Activated CD4-positive, alpha-beta T cell treated with anti-CD3 and anti-CD28 coated beads for 36 hours (primary cell): Measurements from ENCODE around the gene DNAH17. TPM values are rescaled to one million over a fixed set of nuclear protein-coding genes. Genes with fewer than 3 reads are reported as not detected.

Experiments
- ATAC-seq: fragments of 200-7000 bp; cut with Tn5 transposase; one replicate; pipeline ENCODE4 v1.10.0; 2021; ENCODE audit warnings: mild to moderate bottlenecking, moderate library complexity
- CTCF ChIA-PET: fragments of 350-600 bp; sonication (Branson Sonifier 250); formaldehyde crosslinking; loops from one replicate; lab custom pipeline; 2021; ENCODE audit warnings: antibody characterized with exemption; lab: Charles Lee
- POLR2A ChIA-PET: fragments of 350-600 bp; sonication (Branson Sonifier 250); formaldehyde crosslinking; loops from one replicate; lab custom pipeline; 2021; ENCODE audit warnings: antibody characterized with exemption, inconsistent platforms; lab: Charles Lee
- DNase-seq: peaks from one replicate; pipeline ENCODE4 v3.0.0-alpha.2; 2020
- H3K27ac Mint-ChIP-seq: one replicate; pipeline ENCODE4 v1.8.0; 2021; ENCODE audit warnings: mixed read lengths
- H3K27me3 Mint-ChIP-seq: one replicate; pipeline ENCODE4 v1.8.0; 2021; ENCODE audit warnings: mixed read lengths
- H3K36me3 Mint-ChIP-seq: one replicate; pipeline ENCODE4 v1.8.0; 2021; ENCODE audit warnings: low read depth, mixed read lengths
- H3K4me1 Mint-ChIP-seq: one replicate; pipeline ENCODE4 v1.8.0; 2021; ENCODE audit warnings: mixed read lengths
- H3K4me3 Mint-ChIP-seq: one replicate; pipeline ENCODE4 v1.8.0; 2021; ENCODE audit warnings: mild to moderate bottlenecking, moderate library complexity, mixed read lengths
- H3K9me3 Mint-ChIP-seq: one replicate; pipeline ENCODE4 v1.8.0; 2021; ENCODE audit warnings: low read depth, mixed read lengths
- intact Hi-C, 2 experiments: fragments of 100-400 bp; cut with DNase I in 1 of 2; cut with micrococcal nuclease in 1 of 2; formaldehyde crosslinking; loops; one replicate each; pipeline versions ENCODE4 v1.14.2 to v1.15.1; 2022 to 2024; cut with DNase I, micrococcal nuclease
- total RNA-seq, 2 experiments: library from RNA; stranded (reverse); gene quantifications; one replicate each; pipeline ENCODE4 v1.2.3, GENCODE V29; 2021

Gene DNAH17
- total RNA-seq, 2 experiments from 2014 or later: 0.12 to 0.14 TPM

DNA sequence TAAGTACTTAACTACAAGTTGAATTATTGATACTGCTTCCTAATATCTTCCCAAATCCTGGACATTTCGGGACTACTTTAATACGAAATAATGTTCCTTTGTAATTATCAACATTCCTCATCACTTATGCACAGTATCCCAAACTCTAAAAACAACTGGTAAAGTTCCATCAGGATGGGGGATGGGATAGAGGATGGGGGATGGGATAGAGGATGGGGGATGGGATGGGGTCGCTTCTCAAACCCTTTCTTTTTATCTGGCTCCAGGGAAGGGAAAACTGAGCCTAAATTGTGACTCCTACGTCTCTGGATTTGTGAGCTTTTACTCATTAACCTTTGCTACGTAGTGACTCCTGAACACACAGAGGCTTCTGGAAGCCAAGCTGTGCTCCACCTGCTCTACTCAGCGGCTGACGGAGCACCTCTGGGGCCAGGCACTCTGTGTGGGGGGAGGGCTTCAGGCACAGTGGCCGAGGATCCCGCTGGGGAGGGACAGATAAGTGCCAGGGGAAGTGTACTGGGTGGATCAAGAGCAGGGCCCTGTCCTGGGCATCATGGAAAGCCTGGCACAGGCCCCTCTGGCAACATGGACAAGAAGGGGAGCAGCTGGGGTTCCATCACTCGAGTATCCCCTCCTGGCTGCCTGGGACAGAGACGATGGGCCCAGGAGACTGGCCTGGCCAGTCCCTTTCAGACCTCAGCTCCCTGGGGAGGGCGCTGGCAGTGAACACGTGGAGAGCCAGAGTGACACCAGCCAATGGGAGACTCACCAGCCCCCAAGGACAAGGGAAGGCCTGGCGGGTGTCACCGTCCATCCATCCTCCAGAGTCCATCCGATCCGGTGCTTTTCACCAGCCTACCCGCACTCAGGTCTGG lies 142.5 kb downstream of the DNAH17 start:
- Mint-ChIP-seq H3K27me3 (no peaks in the 10 kb centered on the region), H3K36me3 (no peaks in the 10 kb centered on the region), H3K4me3 (no peak overlapping the region), H3K4me1 (peaks cover 5% of the 10 kb centered on the region), H3K9me3 (no peaks in the 10 kb centered on the region), H3K27ac (no peak overlapping the region)
- no peak for DNase-seq
- POLR2A ChIA-PET: no interaction called here
- ATAC-seq: no peak
- CTCF ChIA-PET: no interaction called here
- intact Hi-C loops: no loop called here

DNA sequence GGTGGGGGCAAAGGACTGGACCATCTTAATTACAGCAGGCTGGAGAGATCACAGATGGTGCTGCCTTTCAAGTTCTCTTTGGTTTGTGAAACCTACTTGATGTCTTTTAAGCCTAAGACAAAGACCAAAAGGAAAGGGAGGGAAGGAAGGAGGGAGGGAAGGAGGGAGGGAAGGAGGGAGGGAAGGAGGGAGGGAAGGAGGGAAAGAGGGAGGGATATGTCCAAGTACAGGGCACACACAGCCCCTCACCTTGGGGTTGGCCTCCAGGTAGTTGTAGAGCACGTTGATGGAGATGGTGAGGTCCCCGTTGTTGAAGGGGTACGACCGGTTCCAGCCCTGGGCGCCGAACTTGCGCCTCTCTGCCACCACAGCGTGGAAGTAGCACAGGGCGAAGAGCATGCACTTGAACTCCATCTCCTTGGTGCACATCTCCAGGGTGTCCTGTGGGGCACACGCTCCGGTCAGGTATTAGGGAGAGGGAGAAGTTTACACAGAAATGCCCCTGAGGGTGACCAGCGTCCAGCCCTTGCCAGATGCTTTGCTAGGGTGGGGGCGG lies 143.3 kb downstream of the DNAH17 start:
- ATAC-seq: no peak
- Mint-ChIP-seq H3K9me3 (no peaks in the 10 kb centered on the region), H3K27ac (no peak overlapping the region), H3K27me3 (no peaks in the 10 kb centered on the region), H3K4me3 (no peak overlapping the region), H3K36me3 (peaks cover 4% of the 10 kb centered on the region), H3K4me1 (peaks cover 5% of the 10 kb centered on the region)
- POLR2A ChIA-PET: no interaction called here
- intact Hi-C loops: no loop called here
- CTCF ChIA-PET: no interaction called here
- no peak for DNase-seq

DNA sequence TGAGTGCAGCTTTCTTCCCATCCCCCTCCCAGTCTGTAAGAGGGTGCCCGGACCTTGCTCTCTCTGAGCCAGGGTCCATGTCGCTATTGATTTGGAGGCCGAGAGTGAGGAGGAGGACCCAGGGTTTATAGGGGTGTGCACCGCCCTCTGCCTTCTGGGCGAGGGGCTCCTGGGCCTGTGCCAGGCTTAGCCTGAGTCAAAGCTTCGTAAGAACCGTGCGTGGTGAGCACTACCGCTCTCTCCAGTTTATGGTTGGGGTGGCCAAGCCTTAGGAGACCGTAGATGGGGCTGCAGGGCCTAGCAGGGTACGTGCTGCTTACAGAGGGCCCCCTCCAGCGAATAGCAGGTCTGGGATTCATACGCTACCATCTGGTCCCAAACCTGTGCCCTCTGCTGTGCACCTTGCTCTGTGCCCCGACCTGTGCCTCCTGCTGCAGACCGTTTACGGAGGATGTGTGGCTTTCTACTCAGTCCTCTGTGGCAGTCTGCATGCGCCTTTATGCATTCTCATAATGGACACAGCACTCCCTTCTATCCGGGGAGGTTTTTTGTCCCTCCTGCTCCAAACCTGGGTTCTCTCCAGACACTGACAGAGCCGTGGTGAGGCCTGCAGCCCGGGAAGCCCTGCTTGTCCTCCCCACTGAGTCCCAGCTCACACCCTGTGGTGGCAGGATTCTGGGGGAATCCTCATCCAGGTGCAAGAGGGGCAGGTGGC lies 144.0 kb downstream of the DNAH17 start:
- Mint-ChIP-seq H3K4me1 (peaks cover 5% of the 10 kb centered on the region), H3K36me3 (peaks cover 5% of the 10 kb centered on the region), H3K4me3 (no peak overlapping the region), H3K27ac (no peak overlapping the region), H3K9me3 (no peaks in the 10 kb centered on the region), H3K27me3 (no peaks in the 10 kb centered on the region)
- POLR2A ChIA-PET: no interaction called here
- ATAC-seq: no peak
- DNase-seq: no peak
- intact Hi-C loops: no loop called here
- CTCF ChIA-PET: no interaction called here

DNA sequence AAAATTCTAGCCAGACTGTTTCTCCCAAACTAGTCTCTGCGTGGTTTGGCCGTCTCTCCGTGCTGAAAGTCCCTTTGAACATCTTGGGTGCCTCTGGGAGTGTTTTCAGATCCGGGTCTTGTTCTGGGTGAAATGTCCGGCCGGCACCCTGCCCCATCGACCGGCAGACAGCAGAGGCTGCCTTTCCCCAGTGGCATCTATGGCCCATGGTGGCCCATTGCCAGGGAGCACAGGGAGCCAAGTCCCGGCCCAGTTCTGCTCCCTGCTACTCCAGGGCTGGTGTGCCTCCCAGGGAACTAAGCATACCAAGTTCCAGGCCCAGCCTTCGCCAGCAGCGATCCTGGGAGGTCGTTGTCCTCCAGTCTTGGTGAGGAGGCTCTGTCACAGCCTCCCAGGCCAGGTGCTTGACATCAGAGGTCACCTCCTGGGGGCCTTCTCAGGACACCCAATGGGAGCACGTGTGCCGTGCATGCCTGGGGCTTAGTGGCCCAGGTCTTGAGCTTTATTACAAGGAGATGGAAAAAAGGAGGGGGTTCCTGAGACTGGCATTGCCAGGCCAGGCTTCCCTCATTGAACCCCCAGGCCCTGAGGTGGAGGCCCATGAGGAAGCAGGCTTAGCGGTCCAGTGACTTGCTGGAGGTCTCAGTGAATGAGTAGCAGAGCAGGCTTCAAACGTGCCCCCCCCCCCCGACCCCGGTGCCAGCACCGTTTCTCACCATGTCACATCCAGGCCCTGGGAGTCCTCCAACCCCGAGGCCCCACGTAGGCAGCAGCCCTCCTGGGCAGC lies 144.8 kb downstream of the DNAH17 start:
- CTCF ChIA-PET: interaction anchor here (0.6 kb wide), 2 partner anchors 10 to 11 kb away, joined by 3 to 4 read pairs; no protein-coding TSS in a partner anchor

DNA sequence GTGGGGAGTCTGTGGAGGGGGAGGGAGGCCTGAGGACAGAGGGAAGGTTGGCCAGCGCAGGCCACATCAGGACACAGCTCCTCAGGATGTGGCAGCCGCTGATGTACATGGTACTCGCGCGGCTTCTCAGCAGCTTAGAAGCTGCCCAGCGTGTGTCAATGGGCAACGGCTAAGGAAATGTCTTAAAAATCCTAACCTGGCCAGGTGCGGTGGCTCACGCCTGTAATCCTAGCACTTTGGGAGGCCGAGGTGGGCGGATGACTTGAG lies 145.6 kb downstream of the DNAH17 start:
- no peaks in the 10 kb centered on the region for H3K9me3 Mint-ChIP-seq
- peaks cover 5% of the 10 kb centered on the region for H3K4me1 Mint-ChIP-seq
- CTCF ChIA-PET: interaction anchor here (0.6 kb wide), 2 partner anchors 10 kb away, joined by 3 to 4 read pairs; no protein-coding TSS in a partner anchor
- DNase-seq (no peak), ATAC-seq (no peak)
- H3K27me3 Mint-ChIP-seq: no peaks in the 10 kb centered on the region
- POLR2A ChIA-PET: no interaction called here
- intact Hi-C loops: no loop called here
- H3K4me3 Mint-ChIP-seq: no peak overlapping the region
- H3K27ac Mint-ChIP-seq: no peak overlapping the region
- H3K36me3 Mint-ChIP-seq: peaks cover 11% of the 10 kb centered on the region

More for the DNA sequence above, 144.8 kb downstream of the DNAH17 start:
- ATAC-seq: no peak
- intact Hi-C loops: no loop called here
- no peak overlapping the region for H3K27ac Mint-ChIP-seq
- H3K9me3 Mint-ChIP-seq: no peaks in the 10 kb centered on the region
- H3K27me3 Mint-ChIP-seq: no peaks in the 10 kb centered on the region
- H3K4me3 Mint-ChIP-seq: no peak overlapping the region
- DNase-seq: no peak
- H3K4me1 Mint-ChIP-seq: peaks cover 5% of the 10 kb centered on the region
- peaks cover 5% of the 10 kb centered on the region for H3K36me3 Mint-ChIP-seq
- POLR2A ChIA-PET: no interaction called here

DNA sequence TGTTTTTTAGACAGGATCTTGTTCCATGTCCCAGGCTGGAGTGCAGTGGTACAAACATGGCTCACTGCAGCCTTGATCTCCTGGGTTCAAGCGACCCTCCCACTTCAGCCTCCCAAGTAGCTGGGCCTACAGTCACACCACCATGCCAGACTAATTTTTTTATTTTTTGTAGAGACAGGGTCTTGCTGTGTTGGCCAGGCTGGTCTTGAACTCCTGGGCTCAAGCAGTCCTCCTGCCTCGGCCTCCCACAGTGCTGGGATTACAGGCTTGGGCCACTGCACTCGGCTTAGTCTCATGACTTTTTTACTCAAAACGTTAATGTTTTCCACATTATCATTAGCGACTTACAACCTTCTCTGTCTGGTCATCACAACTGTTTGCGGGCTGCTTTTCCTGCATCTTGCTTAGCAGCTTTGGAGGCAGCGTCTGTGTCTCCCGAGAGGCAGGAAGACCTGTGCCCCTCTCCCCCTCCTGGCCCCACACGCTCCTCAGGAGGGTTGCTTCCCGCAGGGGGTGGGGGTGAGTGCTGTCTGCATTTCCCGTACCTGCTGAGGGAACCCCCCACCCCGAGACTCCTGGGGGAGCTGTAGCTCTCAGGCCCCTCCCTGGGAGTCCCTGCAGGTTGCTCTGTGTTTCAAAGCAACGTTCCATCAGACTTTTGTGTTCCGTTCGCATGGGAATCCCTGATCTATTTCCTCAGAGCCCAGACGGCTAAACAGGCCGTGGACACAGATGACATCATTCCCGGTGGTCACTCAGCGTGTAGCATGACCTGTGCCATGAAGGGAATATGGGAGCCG lies 146.1 kb downstream of the DNAH17 start:
- intact Hi-C loops: no loop called here
- ChIA-PET CTCF (interaction anchor here (0.6 kb wide), 1 partner anchor 11 kb away, joined by 4 read pairs; no protein-coding TSS in a partner anchor), POLR2A (no interaction called here)
- H3K4me3 Mint-ChIP-seq: no peak overlapping the region
- no peak overlapping the region for H3K27ac Mint-ChIP-seq
- ATAC-seq (no peak), DNase-seq (no peak)
- peaks cover 5% of the 10 kb centered on the region for H3K4me1 Mint-ChIP-seq
- H3K9me3 Mint-ChIP-seq: no peaks in the 10 kb centered on the region
- no peaks in the 10 kb centered on the region for H3K27me3 Mint-ChIP-seq
- H3K36me3 Mint-ChIP-seq: peaks cover 11% of the 10 kb centered on the region

DNA sequence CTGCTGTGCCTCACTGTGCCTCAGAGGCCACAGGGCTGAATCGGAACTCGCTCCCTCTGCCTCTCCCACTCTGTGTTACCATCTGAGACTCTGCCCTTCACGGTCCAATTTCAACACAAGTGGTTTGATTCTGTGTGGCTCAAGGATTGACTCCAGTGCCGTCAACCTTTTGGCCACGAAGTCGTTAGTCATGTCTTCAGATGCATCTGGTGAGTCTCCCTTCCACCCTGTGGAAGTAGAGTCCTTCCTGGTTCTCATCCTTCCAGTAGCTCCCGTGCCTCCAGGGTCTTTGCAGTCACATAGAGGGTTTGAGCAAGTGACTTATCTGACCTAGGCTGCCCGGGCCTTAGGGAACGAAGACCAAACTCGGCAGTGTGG lies 147.6 kb downstream of the DNAH17 start:
- peaks cover 5% of the 10 kb centered on the region for H3K4me1 Mint-ChIP-seq
- POLR2A ChIA-PET: no interaction called here
- peaks cover 17% of the 10 kb centered on the region for H3K36me3 Mint-ChIP-seq

DNA sequence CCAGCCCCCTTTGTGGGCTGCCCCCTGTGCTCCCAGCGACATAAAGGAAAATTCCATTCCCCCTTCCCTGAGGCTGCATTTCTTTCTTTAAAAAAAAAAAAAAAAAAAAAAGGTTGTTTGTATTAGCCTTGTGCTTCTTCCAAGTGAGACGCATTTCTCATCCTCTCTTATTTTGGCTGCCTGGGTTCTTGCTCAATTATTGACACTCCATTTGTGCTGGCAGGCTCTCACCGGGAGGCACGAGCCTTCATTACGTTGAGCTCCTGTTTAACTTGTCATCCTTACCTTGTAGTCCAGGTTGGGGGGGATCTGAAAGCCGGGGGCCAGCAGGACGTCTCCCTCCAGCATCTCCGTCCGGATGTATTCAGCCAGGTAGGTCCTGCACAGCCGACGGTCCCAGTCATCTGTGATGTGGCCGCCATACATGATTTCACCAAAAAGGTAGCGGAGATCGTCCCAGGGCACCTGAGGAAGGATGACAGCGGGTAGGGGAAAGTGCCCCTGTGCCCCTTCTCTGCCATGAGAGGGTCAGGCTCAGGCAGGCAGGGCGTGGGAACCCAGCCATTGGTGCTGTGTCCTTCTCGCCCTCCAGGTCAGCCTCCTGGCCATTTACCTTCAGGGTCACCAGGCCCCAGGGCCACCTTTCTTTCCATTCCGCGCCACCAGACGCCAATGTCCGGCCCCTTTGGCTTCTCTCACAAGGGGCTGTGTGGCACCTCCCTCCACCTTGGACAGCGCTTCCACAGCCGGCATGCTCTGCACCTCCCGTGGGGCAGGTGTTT lies 148.2 kb downstream of the DNAH17 start:
- H3K27ac Mint-ChIP-seq: no peak overlapping the region
- ChIA-PET CTCF (interaction anchor here (0.5 kb wide), 1 partner anchor 120 kb away, joined by 3 read pairs; no protein-coding TSS in a partner anchor), POLR2A (no interaction called here)
- DNase-seq (no peak), ATAC-seq (no peak)
- intact Hi-C loops: no loop called here
- no peak overlapping the region for H3K4me3 Mint-ChIP-seq
- H3K36me3 Mint-ChIP-seq: peaks cover 21% of the 10 kb centered on the region
- peaks cover 5% of the 10 kb centered on the region for H3K4me1 Mint-ChIP-seq
- H3K9me3 Mint-ChIP-seq: no peaks in the 10 kb centered on the region
- H3K27me3 Mint-ChIP-seq: no peaks in the 10 kb centered on the region

More for the DNA sequence above, 147.6 kb downstream of the DNAH17 start:
- H3K27me3 Mint-ChIP-seq: no peaks in the 10 kb centered on the region
- no peak for DNase-seq
- no peak overlapping the region for H3K4me3 Mint-ChIP-seq
- no peak for ATAC-seq
- intact Hi-C loops: no loop called here
- H3K9me3 Mint-ChIP-seq: no peaks in the 10 kb centered on the region
- H3K27ac Mint-ChIP-seq: peak overlapping the region; percentile 19
- CTCF ChIA-PET: interaction anchor here (0.5 kb wide), 1 partner anchor 120 kb away, joined by 3 read pairs; no protein-coding TSS in a partner anchor

DNA sequence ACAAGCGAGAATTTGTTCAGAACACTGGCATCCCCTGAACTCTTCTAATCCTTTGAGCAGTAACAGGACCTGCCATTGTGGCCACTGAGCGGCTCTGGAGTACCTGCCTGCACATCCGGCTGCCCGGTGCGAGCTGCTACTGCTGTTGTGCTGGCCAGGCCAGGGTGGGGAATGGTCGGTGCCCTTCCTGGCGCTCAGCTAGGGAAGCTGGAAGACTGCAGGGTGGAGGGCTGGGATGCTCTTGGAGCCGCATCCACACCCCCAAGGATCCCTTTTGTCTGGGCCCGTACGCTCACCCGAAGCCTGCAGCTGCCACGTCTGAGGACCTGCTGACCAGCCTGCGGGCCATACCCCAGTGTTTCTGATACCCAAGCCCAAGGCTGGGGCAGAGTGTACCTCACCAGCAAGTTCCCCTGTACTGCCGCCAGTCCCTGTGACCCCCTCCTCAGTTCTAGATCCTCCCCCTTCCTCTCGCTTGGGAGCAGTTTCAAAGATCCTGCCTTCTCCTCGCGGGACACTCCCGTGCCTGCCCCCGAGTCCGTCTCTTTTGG lies 149.1 kb downstream of the DNAH17 start:
- intact Hi-C loops: no loop called here
- DNase-seq (no peak), ATAC-seq (no peak)
- no peak overlapping the region for H3K27ac Mint-ChIP-seq
- H3K9me3 Mint-ChIP-seq: no peaks in the 10 kb centered on the region
- no peak overlapping the region for H3K4me3 Mint-ChIP-seq
- ChIA-PET CTCF (no interaction called here), POLR2A (no interaction called here)
- peaks cover 27% of the 10 kb centered on the region for H3K36me3 Mint-ChIP-seq
- H3K27me3 Mint-ChIP-seq: no peaks in the 10 kb centered on the region
- H3K4me1 Mint-ChIP-seq: peaks cover 5% of the 10 kb centered on the region

DNA sequence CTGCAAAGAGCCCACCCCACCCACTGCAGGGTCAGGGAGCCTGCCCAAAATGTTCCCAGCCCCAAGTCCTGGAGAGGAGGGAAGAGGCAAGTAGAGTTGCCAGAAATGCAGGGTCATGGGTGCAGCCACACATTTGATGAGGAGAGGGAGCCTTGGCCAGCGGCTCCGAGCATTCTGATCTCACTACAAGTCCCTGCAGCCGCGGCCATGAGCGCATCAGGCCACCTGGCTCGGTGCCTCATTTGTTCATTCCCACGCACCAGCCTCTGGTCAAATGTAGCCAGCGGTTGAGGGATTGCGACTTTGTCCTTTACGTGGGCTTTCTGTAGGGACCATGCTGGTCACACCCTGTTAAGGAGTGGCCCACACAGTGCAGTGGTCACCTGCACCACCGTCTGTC lies 150.1 kb downstream of the DNAH17 start:
- no peak overlapping the region for H3K27ac Mint-ChIP-seq
- ATAC-seq (no peak), DNase-seq (no peak)
- no peaks in the 10 kb centered on the region for H3K9me3 Mint-ChIP-seq
- no peak overlapping the region for H3K4me3 Mint-ChIP-seq
- ChIA-PET POLR2A (no interaction called here), CTCF (interaction anchor here (0.6 to 1.4 kb wide), 2 partner anchors 9 to 35 kb away, joined by 3 read pairs; no protein-coding TSS in a partner anchor)
- H3K27me3 Mint-ChIP-seq: no peaks in the 10 kb centered on the region
- intact Hi-C loops: no loop called here
- peaks cover 33% of the 10 kb centered on the region for H3K36me3 Mint-ChIP-seq
- H3K4me1 Mint-ChIP-seq: peaks cover 7% of the 10 kb centered on the region
